ENCODE data around the gene SCYL1.

GRCh38 chr11:65586247-65586630 is 61.4 kb downstream of the SCYL1 start:
- no peak for TF ChIP-seq CTCF (IDR thresholded peaks at IDR 0.05)
- TF ChIP-seq POLR2AphosphoS5 (IDR thresholded peaks at IDR 0.05) = no peak
